NK-92 (cell line): Measurements from ENCODE around the gene TSPAN31.

Experiments used
- DNase-seq: peaks from one replicate; lab custom pipeline; 2025; ENCODE audit not compliant: unreplicated experiment; lab: John Stamatoyannopoulos, UW

Gene TSPAN31

GRCh38 chr12:57782243-57782607 is 37.4 kb downstream of the TSPAN31 start:
- DNase-seq, result no peak

GRCh38 chr12:57782608-57783465 is 38.0 kb downstream of the TSPAN31 start, which contains the start of gene TSFM:
TSFM (plus strand) TSS chr12:57782787; CDS start chr12:57782802, 15 bp downstream.
- peak; percentile 67 for DNase-seq

DNA sequence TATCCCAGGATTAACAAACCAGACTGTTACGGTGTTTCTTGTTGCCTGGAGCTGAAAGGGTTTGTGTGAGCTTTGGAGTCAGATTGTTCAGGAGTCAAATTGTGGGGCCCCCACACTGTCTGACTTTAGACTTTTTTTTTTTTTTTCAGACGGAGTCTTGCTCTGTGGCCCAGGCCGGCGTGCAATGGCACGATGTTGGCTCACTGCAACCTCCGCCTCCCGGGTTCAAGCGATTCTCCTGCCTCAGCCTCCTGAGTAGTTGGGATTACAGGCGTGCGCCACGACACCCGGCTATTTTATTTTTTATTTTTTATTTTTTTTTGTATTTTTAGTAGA is 38.6 kb downstream of the TSPAN31 start:
- no peak for DNase-seq

- DNase-seq, result no peak
These were observed 39.0 kb downstream of the TSPAN31 start for GRCh38 chr12:57783861-57784260.

DNA sequence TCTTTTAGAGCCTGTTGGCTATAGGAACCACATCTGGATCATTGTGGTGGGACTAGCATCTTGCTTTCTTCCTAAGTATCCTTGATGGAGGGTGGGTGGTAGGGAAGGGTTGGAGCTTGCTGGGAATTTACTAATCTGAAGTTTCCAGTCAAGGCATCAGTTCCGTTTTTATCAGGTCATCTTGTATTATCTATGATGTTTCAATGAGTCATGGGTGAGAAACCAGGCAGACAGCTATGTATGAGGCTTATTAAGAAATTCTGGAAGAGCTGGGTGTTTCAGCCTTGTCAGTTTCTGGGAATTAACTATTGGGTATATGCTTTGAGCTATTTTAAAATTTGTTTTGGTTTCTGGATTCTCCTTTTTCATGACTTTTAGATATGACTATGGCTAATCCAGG is 49.1 kb downstream of the TSPAN31 start:
- no peak for DNase-seq

DNA sequence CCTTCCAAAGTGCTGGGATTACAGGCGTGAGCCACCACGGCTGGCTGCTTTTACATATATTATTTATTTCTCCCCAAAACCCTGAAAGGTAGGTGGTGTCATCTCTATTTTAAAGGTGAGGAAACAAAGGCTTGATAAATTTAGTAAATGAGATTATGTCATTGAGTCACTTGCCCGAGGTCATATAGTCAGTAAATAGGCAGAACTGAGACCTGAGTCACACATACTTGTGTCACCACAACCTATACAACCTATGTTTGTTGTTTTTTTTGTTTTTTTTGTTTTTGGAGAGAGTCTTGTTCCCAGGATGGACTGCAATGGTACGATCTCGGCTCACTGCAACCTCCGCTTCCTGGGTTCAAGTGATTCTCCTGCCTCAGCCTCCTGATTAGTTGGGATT is 50.5 kb downstream of the TSPAN31 start:
- no peak for DNase-seq

GRCh38 chr12:57796996-57797395 is 52.2 kb downstream of the TSPAN31 start:
- no peak for DNase-seq

GRCh38 chr12:57797933-57798332 is 53.1 kb downstream of the TSPAN31 start:
- DNase-seq, result no peak
